WI38 (cell line): Measurements from ENCODE around the gene VRK2.

Experiments
- H3K4me3 ChIP-seq: 2 replicates; pipeline ENCODE4 v1.5.1; 2011; ENCODE audit warnings: low read depth, mild to moderate bottlenecking, control low read depth, low read length
- CTCF ChIP-seq: IDR thresholded peaks from 2 replicates; pipeline ENCODE4 v1.5.1; 2012; ENCODE audit warnings: low read depth, mild to moderate bottlenecking, control low read depth, low read length

Gene VRK2

GRCh38 chr2:58064086-58064485 is 17.5 kb downstream of the VRK2 start:
- H3K4me3 ChIP-seq: no peak overlapping the region
- TF ChIP-seq CTCF: no peak

- no peak for TF ChIP-seq CTCF
- H3K4me3 ChIP-seq: no peak overlapping the region
These were observed 18.6 kb downstream of the VRK2 start for GRCh38 chr2:58065248-58065647.

- no peak for TF ChIP-seq CTCF
- no peak overlapping the region for H3K4me3 ChIP-seq
These were observed 20.4 kb downstream of the VRK2 start for GRCh38 chr2:58067001-58067400.

GRCh38 chr2:58070765-58071164 is 24.2 kb downstream of the VRK2 start:
- H3K4me3 ChIP-seq: no peak overlapping the region
- no peak for TF ChIP-seq CTCF

GRCh38 chr2:58072102-58072501 is 25.5 kb downstream of the VRK2 start:
- no peak overlapping the region for H3K4me3 ChIP-seq
- TF ChIP-seq CTCF: no peak

- no peak overlapping the region for H3K4me3 ChIP-seq
- TF ChIP-seq CTCF: no peak
These were observed 26.4 kb downstream of the VRK2 start for GRCh38 chr2:58073008-58073407.

- no peak for TF ChIP-seq CTCF
- no peak overlapping the region for H3K4me3 ChIP-seq
These were observed 27.1 kb downstream of the VRK2 start for GRCh38 chr2:58073751-58074150.
